A204.1 (cell line): ENCODE measurements around the gene P4HA2.

ENCODE experiments used
- FAIRE-seq: peaks from 2 replicates; lab custom pipeline; 2012; peaks lifted over from hg19 to GRCh38; lab: Jason Lieb, UNC

The P4HA2 gene

GRCh38 chr5:132222649-132223038 lies 5.0 kb downstream of the P4HA2 start:
- FAIRE-seq, result no peak

DNA sequence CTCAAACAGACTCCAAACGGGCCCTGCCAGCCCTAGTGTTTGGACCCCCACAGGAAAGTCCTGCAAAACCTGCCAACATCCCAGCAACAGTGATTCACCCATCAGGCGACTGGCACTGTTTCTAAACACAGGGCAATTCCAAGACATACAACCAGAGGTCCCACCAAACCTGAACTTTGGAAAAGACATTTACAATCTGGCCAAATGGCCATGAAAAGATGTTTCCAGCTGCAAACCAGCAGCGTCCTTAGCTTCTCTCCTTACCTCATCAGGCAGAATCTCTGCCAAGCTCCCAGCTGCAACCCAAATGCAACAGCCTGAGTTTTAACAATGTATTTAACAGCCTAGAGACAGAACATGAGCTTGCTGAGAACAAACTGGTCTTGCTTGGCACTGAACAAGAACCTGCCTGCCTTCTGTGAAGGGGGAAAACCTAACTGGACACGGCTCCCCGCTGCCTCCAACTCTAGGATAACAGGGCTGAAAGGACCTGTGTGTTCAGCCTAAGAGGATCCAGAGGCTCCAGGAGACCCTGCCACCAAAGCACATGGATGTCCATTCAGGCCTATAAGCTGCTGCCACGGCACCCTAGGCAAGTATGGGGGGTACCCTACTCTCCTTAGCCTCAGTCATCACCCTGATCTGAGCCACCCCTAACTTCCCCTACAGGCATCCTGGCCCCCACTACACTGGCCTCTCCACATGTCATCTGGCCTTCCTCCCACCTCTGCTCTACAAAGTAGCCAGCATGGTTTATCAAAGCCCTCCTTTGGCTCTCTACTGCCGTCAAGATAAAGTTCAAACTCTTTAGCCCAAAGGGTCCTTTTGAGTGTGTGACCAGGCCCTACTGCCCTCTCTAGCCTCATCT lies 5.6 kb downstream of the P4HA2 start:
- FAIRE-seq, result no peak

DNA sequence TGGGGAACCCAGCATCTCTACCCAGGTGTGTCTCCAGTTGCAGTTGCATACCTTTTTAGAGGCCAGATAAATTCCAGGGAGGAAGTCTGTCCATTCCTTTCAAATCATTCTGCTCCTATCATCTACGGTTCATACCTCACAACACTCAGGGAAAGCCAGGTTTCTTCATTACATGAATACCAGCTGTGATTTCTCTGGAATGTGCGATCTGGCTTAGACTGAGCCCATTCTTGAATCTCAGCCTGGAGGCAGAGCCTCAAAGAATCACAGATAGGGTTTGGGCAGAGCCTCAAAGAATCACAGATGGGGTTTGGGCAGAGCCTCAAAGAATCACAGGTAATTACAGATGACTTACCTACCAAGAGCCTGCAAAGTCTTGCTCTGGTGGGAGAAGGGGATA lies 7.2 kb downstream of the P4HA2 start:
- no peak for FAIRE-seq

DNA sequence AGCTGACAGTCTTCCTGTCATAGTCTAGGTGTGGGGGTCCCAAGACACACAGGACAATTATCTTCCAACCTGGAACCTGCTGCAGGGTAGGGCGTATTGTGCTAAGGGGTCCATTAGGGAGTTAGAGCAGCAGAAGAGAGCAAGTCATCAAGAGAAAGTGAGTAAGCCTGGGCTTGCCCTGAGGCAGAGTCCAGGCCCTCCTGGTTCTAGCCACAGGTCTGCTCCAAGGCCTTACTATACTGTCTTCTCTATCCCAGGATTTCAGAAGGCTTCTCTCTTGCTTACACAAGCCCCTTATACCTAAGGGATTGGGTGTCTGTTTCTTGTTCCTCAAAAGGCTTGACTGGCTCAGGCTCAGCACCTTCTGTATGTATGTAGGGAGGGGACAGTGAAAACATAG lies 7.7 kb downstream of the P4HA2 start:
- no peak for FAIRE-seq

DNA sequence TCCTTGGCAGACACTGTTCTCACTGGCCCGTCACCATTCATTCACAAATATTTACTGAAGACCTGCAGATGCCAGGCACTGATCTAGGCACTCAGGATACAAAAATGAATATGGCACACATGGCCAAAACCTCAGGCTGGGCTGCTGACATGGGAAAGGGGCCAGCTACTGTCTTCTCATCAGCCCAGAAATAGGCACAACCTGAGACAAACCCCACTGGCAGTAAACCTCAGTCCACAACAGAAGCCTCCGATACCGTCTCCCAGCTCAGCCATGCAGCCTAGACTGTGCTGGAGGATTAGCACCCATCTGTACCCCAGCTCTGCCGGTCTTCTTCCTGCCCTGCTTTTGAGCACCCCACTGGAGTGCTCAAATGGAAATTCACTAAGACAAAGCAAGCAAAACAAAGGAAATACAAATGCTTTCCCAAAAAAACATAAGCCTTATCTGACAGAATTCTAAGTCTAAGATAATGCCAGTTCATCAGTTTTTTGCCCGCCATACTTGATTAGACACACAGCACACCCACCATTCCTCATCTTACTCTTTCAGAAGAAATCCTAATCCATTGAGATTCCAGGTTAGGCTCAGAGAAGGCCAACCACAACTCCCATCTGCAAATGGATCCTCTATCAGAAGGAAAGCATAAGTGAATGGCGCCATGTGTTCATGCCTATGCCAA lies 8.2 kb downstream of the P4HA2 start:
- FAIRE-seq, result no peak

- no peak for FAIRE-seq
Measured at GRCh38 chr5:132218321-132218720, 9.3 kb downstream of the P4HA2 start.

- no peak for FAIRE-seq
Measured at GRCh38 chr5:132215329-132215728, 12.3 kb downstream of the P4HA2 start.

DNA sequence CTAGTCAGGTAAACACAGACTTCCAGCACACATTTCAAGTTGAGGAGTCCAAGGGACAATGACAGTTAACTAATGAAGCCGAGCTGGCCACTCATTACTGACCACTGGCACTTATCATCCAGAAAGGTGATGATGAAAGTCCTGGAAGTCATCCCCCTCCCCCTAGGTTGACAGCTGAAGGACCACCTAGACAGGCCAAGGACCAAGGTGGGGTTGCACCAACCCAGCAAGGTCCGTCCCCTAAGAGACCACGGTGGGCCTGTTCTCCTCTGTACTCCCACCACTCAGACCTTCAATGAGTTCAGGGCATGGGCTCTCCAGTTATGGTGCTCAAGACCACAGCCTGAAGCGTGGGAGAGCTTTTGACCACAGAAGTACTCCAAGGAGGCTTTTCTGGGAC lies 13.2 kb downstream of the P4HA2 start:
- no peak for FAIRE-seq

GRCh38 chr5:132213666-132214065 lies 14.0 kb downstream of the P4HA2 start:
- no peak for FAIRE-seq

GRCh38 chr5:132211787-132212186 lies 15.9 kb downstream of the P4HA2 start:
- no peak for FAIRE-seq

DNA sequence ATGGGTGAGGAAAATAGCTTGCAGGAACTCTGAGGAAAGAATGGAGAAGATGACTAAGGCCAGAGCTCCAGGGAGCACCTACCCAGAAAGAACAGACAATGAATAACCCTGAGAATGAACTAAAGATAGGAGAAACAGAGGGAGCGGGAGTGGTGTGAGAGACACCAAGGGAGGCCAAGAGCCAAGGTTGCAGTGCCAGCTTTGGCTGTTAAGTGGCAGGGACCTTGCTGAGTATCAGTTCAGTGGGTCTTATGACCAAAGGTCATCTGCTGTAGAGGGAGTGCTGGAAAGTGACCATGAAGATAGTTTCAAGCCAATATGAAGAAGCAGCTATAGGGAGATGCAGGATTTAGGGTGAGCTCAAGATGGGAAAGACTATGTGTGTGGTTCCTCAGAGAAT lies 16.7 kb downstream of the P4HA2 start:
- no peak for FAIRE-seq

GRCh38 chr5:132209901-132210545 lies 17.6 kb downstream of the P4HA2 start:
- no peak for FAIRE-seq

GRCh38 chr5:132209131-132209530 lies 18.5 kb downstream of the P4HA2 start:
- FAIRE-seq, result no peak

DNA sequence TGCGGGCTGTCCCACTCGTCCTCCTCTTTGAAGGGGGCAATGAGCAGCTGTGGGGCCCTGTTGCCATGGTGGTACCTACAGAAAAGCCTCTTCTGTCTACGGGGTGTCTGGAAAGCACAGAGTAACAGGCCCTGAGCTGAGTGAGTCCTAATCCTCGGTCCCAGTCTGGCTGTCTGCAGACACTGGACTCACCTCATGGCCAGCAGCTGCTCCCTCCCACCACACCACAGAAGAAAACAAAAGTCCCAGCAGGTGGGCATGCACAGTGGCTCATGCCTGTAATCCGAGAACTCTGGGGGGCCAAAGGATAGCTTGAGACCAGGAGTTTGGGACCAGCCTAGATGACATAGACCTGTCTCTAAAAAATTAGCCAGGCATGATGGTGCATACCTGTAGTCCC lies 19.9 kb downstream of the P4HA2 start:
- FAIRE-seq, result no peak

- FAIRE-seq, result no peak
Measured at GRCh38 chr5:132206782-132207181, 20.9 kb downstream of the P4HA2 start.

GRCh38 chr5:132205385-132206125 lies 22.1 kb downstream of the P4HA2 start:
- no peak for FAIRE-seq

- no peak for FAIRE-seq
Measured at GRCh38 chr5:132204371-132205135, 23.1 kb downstream of the P4HA2 start.

GRCh38 chr5:132203916-132204315 lies 23.7 kb downstream of the P4HA2 start:
- no peak for FAIRE-seq

GRCh38 chr5:132203464-132203818 lies 24.2 kb downstream of the P4HA2 start:
- FAIRE-seq, result no peak

- no peak for FAIRE-seq
Measured at GRCh38 chr5:132202711-132203463, 24.8 kb downstream of the P4HA2 start.

DNA sequence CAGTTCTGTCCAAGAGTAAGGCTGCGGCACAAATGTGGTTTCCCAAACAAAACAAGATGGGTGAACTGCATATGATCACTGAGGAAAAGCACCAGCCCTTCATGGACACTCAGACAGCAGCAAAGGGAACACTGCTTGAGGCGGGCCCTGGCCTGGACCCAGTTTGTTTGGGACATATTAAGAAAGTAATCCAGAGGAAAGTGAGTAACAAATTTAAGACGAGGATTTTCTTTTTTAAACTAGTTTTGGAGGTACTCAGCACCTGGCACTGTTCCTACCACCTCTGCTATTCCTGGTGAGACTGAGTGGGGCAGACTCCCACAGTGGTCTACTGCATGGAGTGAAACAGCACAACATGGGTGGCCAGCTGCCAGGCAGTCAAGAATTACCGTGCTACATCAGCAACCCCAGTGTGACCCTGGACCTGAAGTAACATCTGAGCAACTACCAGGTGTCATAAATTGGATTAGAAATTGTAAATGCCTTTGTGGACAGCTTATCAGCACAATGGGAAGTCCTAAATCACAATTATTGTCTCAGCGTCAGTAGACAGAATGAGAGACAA lies 28.5 kb downstream of the P4HA2 start:
- no peak for FAIRE-seq
